Fibroblast of lung (primary cell): ENCODE data around the gene ATG5. TPM values are rescaled to one million over a fixed set of nuclear protein-coding genes. Genes with fewer than 3 reads are reported as not detected.

Experiments
- DNase-seq, 2 donors: peaks; one replicate each; pipeline versions ENCODE4 v3.0.0 to v3.0.0-alpha.2; 2010; ENCODE audit warnings: low read depth in 2 of 2
- H2AFZ ChIP-seq: 2 replicates; pipeline ENCODE4 v1.5.1; 2012; ENCODE audit warnings: low read length, control low read depth, inconsistent platforms
- H3K27ac ChIP-seq: 2 replicates; pipeline ENCODE4 v1.5.1; 2011; ENCODE audit warnings: low read length, control low read depth; ENCODE audit not compliant: insufficient read depth
- H3K27me3 ChIP-seq: 2 replicates; pipeline ENCODE4 v1.5.1; 2011; ENCODE audit warnings: mild to moderate bottlenecking, low read length; ENCODE audit not compliant: control insufficient read depth, insufficient read depth
- H3K36me3 ChIP-seq: 2 replicates; pipeline ENCODE4 v1.5.1; 2011; ENCODE audit warnings: low read length; ENCODE audit not compliant: control insufficient read depth, insufficient read depth
- H3K4me1 ChIP-seq: 2 replicates; pipeline ENCODE4 v1.5.1; 2011; ENCODE audit warnings: low read length; ENCODE audit not compliant: control insufficient read depth, insufficient read depth; ENCODE audit errors: extremely low read depth
- H3K4me2 ChIP-seq: 2 replicates; pipeline ENCODE4 v1.5.1; 2011; ENCODE audit warnings: low read length, control low read depth; ENCODE audit not compliant: insufficient read depth; ENCODE audit errors: extremely low read depth
- H3K4me3 ChIP-seq, 4 experiments: fragments of 200-600 bp in 1 of 4; sonication (generic) in 1 of 4; replicated peaks in 1 of 4; 2 replicates each; pipeline ENCODE4 v1.5.1; 2011 to 2016; ENCODE audit warnings: low read length in 4 of 4, low read depth in 3 of 4, mild to moderate bottlenecking in 3 of 4, control low read depth in 2 of 4, inconsistent platforms in 1 of 4, mixed read lengths in 1 of 4; ENCODE audit not compliant: insufficient read depth in 1 of 4; ENCODE audit errors: control extremely low read depth in 1 of 4
- H3K79me2 ChIP-seq: 2 replicates; pipeline ENCODE4 v1.5.1; 2012; ENCODE audit warnings: mild to moderate bottlenecking, low read length, inconsistent platforms; ENCODE audit not compliant: control insufficient read depth, insufficient read depth
- H3K9ac ChIP-seq: 2 replicates; pipeline ENCODE4 v1.5.1; 2011; ENCODE audit warnings: mild to moderate bottlenecking, low read length, control low read depth; ENCODE audit not compliant: insufficient read depth
- H3K9me3 ChIP-seq: 2 replicates; pipeline ENCODE4 v1.5.1; 2012; ENCODE audit warnings: low read depth, low read length; ENCODE audit not compliant: control insufficient read depth, insufficient read depth
- H4K20me1 ChIP-seq: 2 replicates; pipeline ENCODE4 v1.5.1; 2011; ENCODE audit warnings: low read length; ENCODE audit not compliant: control insufficient read depth, insufficient read depth; ENCODE audit errors: extremely low read depth
- EZH2 ChIP-seq: IDR thresholded peaks from 2 replicates; pipeline ENCODE4 v1.5.1; 2012; ENCODE audit warnings: low read length, control low read depth, mild to moderate bottlenecking; ENCODE audit errors: missing control alignments
- polyA plus RNA-seq, 2 donors: library from polyadenylated mRNA; depleted of rRNA in 1 of 2; stranded (reverse) in 1 of 2; unstranded in 1 of 2; fragments of >200 nt; gene quantifications; 2 replicates each; pipeline ENCODE4 v1.2.1, GENCODE V29; 2011 to 2012; ENCODE audit warnings: missing spikeins in 1 of 2
- total RNA-seq: library from RNA; depleted of rRNA; stranded (reverse); fragments of >200 nt; gene quantifications from 2 replicates; pipeline ENCODE4 v1.2.1, GENCODE V29; 2014
- TF ChIP-seq, protein P1 (sequence below), 2 donors: IDR thresholded peaks in 1 of 2; conservative IDR thresholded peaks in 1 of 2; 1 replicate in 1 of 2; 2 replicates in 1 of 2; pipeline ENCODE4 v1.5.1; 2011 to 2012; ENCODE audit warnings: low read length in 2 of 2, control low read depth in 1 of 2, inconsistent platforms in 1 of 2, low read depth in 1 of 2, mild to moderate bottlenecking in 1 of 2

The ATG5 gene
- total and polyA plus RNA-seq, 2 donors (not counting 1 experiment from before 2014, with no cell fraction given): 38.6 to 64.7 TPM

DNA sequence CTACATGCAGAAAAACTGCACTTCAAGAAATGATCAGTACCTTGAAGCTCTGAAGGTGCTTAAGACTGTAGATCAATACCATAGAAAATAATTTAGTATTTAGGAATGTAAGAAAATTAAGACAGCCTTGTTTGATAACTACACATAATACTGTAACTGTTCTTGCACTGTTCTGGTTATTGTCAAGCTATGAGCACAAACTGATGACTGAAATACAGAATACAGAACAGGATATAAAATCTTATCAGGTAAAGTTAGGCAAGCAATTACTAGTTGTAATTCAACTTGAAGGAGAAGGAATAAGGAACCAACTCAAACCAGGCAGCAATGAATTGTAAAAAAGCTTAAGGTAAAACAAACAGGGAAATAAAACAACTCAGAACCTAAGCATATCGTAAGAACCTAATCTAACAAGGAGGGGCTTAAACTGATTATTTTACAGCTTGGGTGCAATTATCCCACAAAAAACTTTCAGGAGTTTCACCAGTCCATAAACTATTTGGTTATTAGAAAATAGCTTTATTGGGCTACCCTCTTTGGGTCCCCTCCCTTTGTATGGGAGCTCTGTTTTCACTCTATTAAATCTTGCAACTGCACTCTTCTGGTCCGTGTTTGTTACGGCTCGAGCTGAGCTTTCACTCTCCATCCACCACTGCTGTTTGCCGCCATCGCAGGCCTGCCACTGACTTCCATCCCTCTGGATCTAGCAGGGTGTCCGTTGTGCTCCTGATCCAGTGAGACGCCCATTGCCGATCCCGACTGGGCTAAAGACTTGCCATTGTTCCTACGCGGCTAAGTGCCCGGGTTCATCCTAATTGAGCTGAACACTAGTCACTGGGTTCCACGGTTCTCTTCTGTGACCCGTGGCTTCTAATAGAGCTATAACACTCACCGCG, 97.7 kb downstream of the ATG5 start:
- H3K9ac ChIP-seq: no peak overlapping the region
- DNase-seq: no peak
- no peaks in the 10 kb centered on the region for H3K27me3 ChIP-seq
- H3K4me1 ChIP-seq: no peaks in the 10 kb centered on the region
- no peak overlapping the region for H3K4me2 ChIP-seq
- H2AFZ ChIP-seq: no peak overlapping the region
- H3K79me2 ChIP-seq: no peaks in the 10 kb centered on the region
- no peaks in the 10 kb centered on the region for H3K36me3 ChIP-seq
- no peak overlapping the region for H3K4me3 ChIP-seq
- H4K20me1 ChIP-seq: no peaks in the 10 kb centered on the region
- H3K9me3 ChIP-seq: no peaks in the 10 kb centered on the region
- no peak for TF ChIP-seq EZH2
- TF ChIP-seq, protein P1, sequence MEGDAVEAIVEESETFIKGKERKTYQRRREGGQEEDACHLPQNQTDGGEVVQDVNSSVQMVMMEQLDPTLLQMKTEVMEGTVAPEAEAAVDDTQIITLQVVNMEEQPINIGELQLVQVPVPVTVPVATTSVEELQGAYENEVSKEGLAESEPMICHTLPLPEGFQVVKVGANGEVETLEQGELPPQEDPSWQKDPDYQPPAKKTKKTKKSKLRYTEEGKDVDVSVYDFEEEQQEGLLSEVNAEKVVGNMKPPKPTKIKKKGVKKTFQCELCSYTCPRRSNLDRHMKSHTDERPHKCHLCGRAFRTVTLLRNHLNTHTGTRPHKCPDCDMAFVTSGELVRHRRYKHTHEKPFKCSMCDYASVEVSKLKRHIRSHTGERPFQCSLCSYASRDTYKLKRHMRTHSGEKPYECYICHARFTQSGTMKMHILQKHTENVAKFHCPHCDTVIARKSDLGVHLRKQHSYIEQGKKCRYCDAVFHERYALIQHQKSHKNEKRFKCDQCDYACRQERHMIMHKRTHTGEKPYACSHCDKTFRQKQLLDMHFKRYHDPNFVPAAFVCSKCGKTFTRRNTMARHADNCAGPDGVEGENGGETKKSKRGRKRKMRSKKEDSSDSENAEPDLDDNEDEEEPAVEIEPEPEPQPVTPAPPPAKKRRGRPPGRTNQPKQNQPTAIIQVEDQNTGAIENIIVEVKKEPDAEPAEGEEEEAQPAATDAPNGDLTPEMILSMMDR (conservative IDR thresholded peaks at IDR 0.05 in 1 of 2, IDR thresholded peaks at IDR 0.05 in 1 of 2; ENCODE audit: low read depth in 1 of 2, low read length in 2 of 2): no peak
- H3K27ac ChIP-seq: no peak overlapping the region

DNA sequence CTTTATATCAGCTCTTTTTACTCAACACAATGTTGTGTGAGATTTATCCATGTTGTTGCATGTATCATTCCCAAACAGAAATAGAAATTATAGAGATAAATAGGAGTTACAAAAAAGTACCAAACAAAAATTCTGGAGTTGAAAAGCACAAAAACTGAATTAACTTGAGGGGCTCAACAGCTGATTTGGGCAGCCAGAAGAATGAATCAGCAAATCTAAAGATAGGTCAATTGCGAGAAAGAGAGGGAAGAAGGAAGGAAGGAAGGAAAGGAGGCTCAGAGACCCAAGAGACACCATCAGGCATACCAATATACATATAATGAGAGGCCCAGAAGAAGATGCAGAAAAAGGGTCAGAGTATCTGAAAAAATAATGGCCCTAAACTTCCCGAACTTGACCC, 98.9 kb downstream of the ATG5 start:
- H3K9ac ChIP-seq: no peak overlapping the region
- H3K79me2 ChIP-seq: no peaks in the 10 kb centered on the region
- H4K20me1 ChIP-seq: no peaks in the 10 kb centered on the region
- no peak overlapping the region for H2AFZ ChIP-seq
- DNase-seq: no peak
- H3K27ac ChIP-seq: no peak overlapping the region
- H3K4me3 ChIP-seq: no peak overlapping the region
- no peaks in the 10 kb centered on the region for H3K27me3 ChIP-seq
- H3K36me3 ChIP-seq: no peaks in the 10 kb centered on the region
- H3K4me1 ChIP-seq: no peaks in the 10 kb centered on the region
- no peak overlapping the region for H3K4me2 ChIP-seq
- no peak for TF ChIP-seq EZH2
- TF ChIP-seq, protein P1 (conservative IDR thresholded peaks at IDR 0.05 in 1 of 2, IDR thresholded peaks at IDR 0.05 in 1 of 2; ENCODE audit: low read depth in 1 of 2, low read length in 2 of 2): no peak
- H3K9me3 ChIP-seq: no peaks in the 10 kb centered on the region

DNA sequence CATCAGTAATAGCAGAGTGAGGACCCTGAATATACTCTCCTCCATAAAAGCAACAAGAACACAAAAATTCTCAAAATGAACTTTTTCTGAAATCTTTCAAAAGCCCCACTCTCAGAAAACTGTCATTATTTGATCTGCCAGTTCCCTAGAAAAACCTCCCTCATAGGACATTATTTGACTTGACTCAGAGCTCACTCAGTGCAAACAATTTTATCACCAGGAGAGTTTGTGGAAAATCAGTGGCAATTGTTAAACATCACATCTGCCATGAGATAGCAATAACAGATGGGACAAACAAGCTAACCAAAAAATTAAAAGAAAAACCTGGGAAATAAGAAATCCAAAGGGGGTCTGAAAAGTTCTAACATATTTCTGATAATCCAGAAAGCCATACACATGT, 100.0 kb downstream of the ATG5 start:
- no peaks in the 10 kb centered on the region for H3K36me3 ChIP-seq

More for the DNA sequence above, 100.0 kb downstream of the ATG5 start:
- no peaks in the 10 kb centered on the region for H3K4me1 ChIP-seq
- no peaks in the 10 kb centered on the region for H3K79me2 ChIP-seq
- no peaks in the 10 kb centered on the region for H3K27me3 ChIP-seq
- H2AFZ ChIP-seq: no peak overlapping the region
- H3K9me3 ChIP-seq: no peaks in the 10 kb centered on the region
- no peak overlapping the region for H3K4me2 ChIP-seq
- H3K4me3 ChIP-seq: no peak overlapping the region
- H3K27ac ChIP-seq: no peak overlapping the region
- H3K9ac ChIP-seq: no peak overlapping the region
- TF ChIP-seq, protein P1 (conservative IDR thresholded peaks at IDR 0.05 in 1 of 2, IDR thresholded peaks at IDR 0.05 in 1 of 2; ENCODE audit: low read depth in 1 of 2, low read length in 2 of 2): no peak
- no peak for TF ChIP-seq EZH2
- no peaks in the 10 kb centered on the region for H4K20me1 ChIP-seq
- DNase-seq: no peak
